NCI-H2081 treated with DMSO at 0.1 percent for 48 hours (cell line): ENCODE results near the gene GSN.
"Not testable (repeated sequence)": the region's sequence is repeated elsewhere in the genome, so short reads cannot be mapped to it uniquely, and the experiment has no call there.

Experiments
- DNase-seq: peaks from one replicate; lab custom pipeline; 2025; lab: John Stamatoyannopoulos, UW

GSN gene

GRCh38 chr9:121288673-121289025 is 20.7 kb downstream of the GSN start:
- DNase-seq = no peak

GRCh38 chr9:121289026-121289771 is 21.2 kb downstream of the GSN start:
- DNase-seq = no peak

- no peak for DNase-seq
These were observed 21.9 kb downstream of the GSN start for GRCh38 chr9:121289772-121290370.

- not testable (repeated sequence) for DNase-seq
These were observed 23.6 kb downstream of the GSN start for GRCh38 chr9:121291536-121291935.

GRCh38 chr9:121292051-121292450 is 24.1 kb downstream of the GSN start:
- DNase-seq = no peak

GRCh38 chr9:121292801-121293241 is 24.9 kb downstream of the GSN start:
- DNase-seq = no peak

- no peak for DNase-seq
These were observed 26.3 kb downstream of the GSN start for GRCh38 chr9:121294151-121294743.

GRCh38 chr9:121294866-121295661 is 27.1 kb downstream of the GSN start:
- DNase-seq = no peak

- DNase-seq = no peak
These were observed 27.8 kb downstream of the GSN start for GRCh38 chr9:121295662-121296191.

- DNase-seq = no peak
These were observed 28.5 kb downstream of the GSN start for GRCh38 chr9:121296213-121297127.

GRCh38 chr9:121297389-121297788 is 29.4 kb downstream of the GSN start:
- DNase-seq = no peak

- DNase-seq = no peak
These were observed 30.1 kb downstream of the GSN start for GRCh38 chr9:121298016-121298538.

GRCh38 chr9:121298689-121299466 is 30.9 kb downstream of the GSN start:
- no peak for DNase-seq

- DNase-seq = no peak
These were observed 31.7 kb downstream of the GSN start for GRCh38 chr9:121299467-121300282.

GRCh38 chr9:121300283-121301119 is 32.5 kb downstream of the GSN start:
- DNase-seq = no peak

- no peak for DNase-seq
These were observed 33.9 kb downstream of the GSN start for GRCh38 chr9:121301881-121302286.

- no peak for DNase-seq
These were observed 34.4 kb downstream of the GSN start for GRCh38 chr9:121302341-121302740.

GRCh38 chr9:121302786-121303185 is 34.8 kb downstream of the GSN start:
- no peak for DNase-seq
